NB4 (cell line): ENCODE data around the gene NR2F1-AS1.

ENCODE experiments used
- DNase-seq: peaks from one replicate; pipeline ENCODE4 v3.0.0; 2010; ENCODE audit warnings: low read depth
- H3K4me3 ChIP-seq: one replicate; pipeline ENCODE4 v1.5.1; 2011; ENCODE audit warnings: mild to moderate bottlenecking, low read depth, low read length, moderate library complexity
- CTCF ChIP-seq: IDR thresholded peaks from one replicate; pipeline ENCODE4 v1.5.1; 2012; ENCODE audit warnings: low read depth, low read length
- MYC ChIP-seq: IDR thresholded peaks from 2 replicates; pipeline ENCODE4 v1.6.1; 2011; ENCODE audit warnings: low read depth, low read length
- POLR2A ChIP-seq: IDR thresholded peaks from 2 replicates; pipeline ENCODE4 v1.6.1; 2011; ENCODE audit warnings: mild to moderate bottlenecking; ENCODE audit not compliant: insufficient read length; ENCODE audit errors: extremely low read depth
- TF ChIP-seq, protein P1 (sequence below): IDR thresholded peaks from 2 replicates; pipeline ENCODE4 v1.6.1; 2011; ENCODE audit warnings: low read depth, low read length

NR2F1-AS1 gene

GRCh38 chr5:93592883-93593282 is 11.9 kb upstream of the NR2F1-AS1 start:
- TF ChIP-seq CTCF (no peak), MYC (no peak), POLR2A (no peak)
- TF ChIP-seq, protein P1, sequence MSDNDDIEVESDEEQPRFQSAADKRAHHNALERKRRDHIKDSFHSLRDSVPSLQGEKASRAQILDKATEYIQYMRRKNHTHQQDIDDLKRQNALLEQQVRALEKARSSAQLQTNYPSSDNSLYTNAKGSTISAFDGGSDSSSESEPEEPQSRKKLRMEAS, result no peak
- no peak for DNase-seq
- H3K4me3 ChIP-seq, result no peak overlapping the region

DNA sequence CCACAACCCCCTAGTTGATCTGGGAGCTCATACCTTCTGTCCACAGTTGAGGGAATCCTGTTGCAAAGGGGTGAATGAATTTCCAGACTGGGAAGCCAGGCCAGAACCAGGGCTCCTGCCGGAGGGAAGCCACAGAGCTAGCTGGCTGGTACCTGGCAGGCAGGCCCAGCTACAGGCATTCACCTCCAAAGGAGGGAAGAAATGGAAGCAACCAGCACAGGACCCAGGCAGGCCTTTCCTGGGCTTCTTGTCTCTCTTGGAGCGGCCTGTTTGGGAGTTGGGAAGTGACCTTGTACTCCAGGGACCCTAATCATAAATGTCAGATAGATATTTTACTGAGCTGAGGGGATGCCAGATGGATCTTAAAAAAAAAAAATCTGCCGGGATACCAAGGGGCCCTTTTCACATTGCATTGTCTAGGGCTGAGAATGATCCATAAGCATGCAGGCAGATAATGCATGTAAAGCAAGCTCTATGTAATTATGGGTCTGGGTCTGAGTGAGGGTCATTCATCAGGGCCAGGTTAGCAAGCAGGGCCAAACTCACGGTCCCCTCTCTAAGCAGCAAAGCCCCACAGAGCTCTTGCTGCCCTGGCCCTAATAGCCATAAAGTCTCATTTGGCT is 10.4 kb upstream of the NR2F1-AS1 start:
- no peak for DNase-seq
- no peak for TF ChIP-seq CTCF
- TF ChIP-seq, protein P1, result no peak
- TF ChIP-seq MYC, result no peak
- TF ChIP-seq POLR2A, result no peak
- no peak overlapping the region for H3K4me3 ChIP-seq

GRCh38 chr5:93590493-93590892 is 9.5 kb upstream of the NR2F1-AS1 start:
- no peak for DNase-seq
- H3K4me3 ChIP-seq, result no peak overlapping the region
- no peak for TF ChIP-seq POLR2A
- TF ChIP-seq MYC, result no peak
- TF ChIP-seq, protein P1, result no peak
- TF ChIP-seq CTCF, result no peak

DNA sequence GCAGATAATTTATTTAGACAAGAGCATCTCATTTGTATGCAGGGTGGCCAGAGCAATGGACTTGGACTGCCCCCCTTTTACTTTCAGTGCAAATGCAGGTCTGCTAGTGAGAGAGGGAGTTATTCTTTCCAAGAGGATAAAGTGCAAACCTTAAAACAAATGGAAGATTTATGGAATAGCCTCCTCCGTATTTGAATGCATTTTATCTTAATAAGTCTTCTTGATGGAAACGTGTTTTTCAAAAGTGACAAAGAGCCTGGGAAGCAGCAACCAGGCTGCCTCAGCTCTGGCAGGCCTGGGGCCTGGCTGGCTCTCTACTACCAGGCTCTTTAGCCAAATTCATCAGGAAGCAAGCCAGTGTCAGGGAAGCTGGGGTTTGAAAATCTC is 8.8 kb upstream of the NR2F1-AS1 start:
- no peak for DNase-seq
- TF ChIP-seq CTCF (no peak), POLR2A (no peak), MYC (no peak)
- TF ChIP-seq, protein P1, result no peak

DNA sequence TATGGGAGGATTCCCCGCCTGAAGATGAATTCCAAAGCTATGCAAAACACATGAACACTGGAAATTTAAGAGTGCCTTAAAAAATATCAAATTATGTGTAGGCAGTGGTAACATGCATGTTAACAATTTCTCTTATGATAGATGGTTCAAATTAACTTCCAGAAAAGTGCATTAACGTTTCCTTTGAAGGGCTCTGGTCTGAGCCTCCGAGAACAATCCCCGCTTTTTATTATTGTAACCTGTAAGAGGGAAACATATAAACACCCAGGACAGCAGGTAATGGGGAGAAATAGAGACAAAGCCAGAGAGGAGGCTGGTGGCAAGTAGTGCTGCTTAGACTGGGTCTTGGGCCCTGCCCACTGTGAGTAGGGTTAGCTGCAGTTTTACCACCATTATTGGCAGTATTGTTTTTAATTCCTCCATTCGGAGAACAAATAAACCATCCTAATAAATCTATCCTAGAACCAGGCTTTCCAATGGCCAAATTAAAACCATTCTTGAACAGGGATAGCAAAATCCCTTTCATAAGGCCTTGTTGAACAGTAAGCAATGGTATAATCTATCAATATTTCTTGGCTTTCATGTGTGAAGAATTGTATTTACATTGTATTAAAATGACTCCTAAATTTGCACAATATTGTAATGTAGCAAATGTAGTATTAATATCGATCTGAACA is 8.3 kb upstream of the NR2F1-AS1 start:
- no peak overlapping the region for H3K4me3 ChIP-seq
- TF ChIP-seq CTCF, result no peak
- TF ChIP-seq, protein P1, result no peak
- no peak for TF ChIP-seq POLR2A
- no peak for TF ChIP-seq MYC
- no peak for DNase-seq

More for the DNA sequence above, 8.8 kb upstream of the NR2F1-AS1 start:
- no peak overlapping the region for H3K4me3 ChIP-seq
